HepG2 (cell line): ENCODE measurements around the gene PTMA. TPM values are rescaled to one million over a fixed set of nuclear protein-coding genes. Genes with fewer than 3 reads are reported as not detected.

ENCODE experiments used
- ARID2 ChIP-seq: sonication (generic); formaldehyde crosslinking; IDR thresholded peaks from 2 replicates; pipeline ENCODE4 v1.8.1; 2022; ENCODE audit warnings: mild to moderate bottlenecking, missing genetic modification reagents, borderline replicate concordance
- ASH2L ChIP-seq: fragments of 300-600, 200-600 bp; sonication (generic); IDR thresholded peaks from 2 replicates; pipeline ENCODE4 v1.7.0; 2017; ENCODE audit warnings: low read depth, mild to moderate bottlenecking, moderate library complexity, mixed read lengths, low read length; ENCODE audit not compliant: insufficient read length
- FUBP1 ChIP-seq: sonication (generic); formaldehyde crosslinking; IDR thresholded peaks from 2 replicates; pipeline ENCODE4 v1.5.1; 2020; ENCODE audit warnings: missing genetic modification reagents, mild to moderate bottlenecking, borderline replicate concordance
- GPN1 ChIP-seq: sonication (generic); formaldehyde crosslinking; IDR thresholded peaks from 2 replicates; pipeline ENCODE4 v1.5.1; 2020; ENCODE audit warnings: missing genetic modification reagents, borderline replicate concordance
- HNF4A ChIP-seq: sonication (generic); formaldehyde crosslinking; IDR thresholded peaks from 2 replicates; pipeline ENCODE4 v1.4.0; 2020; ENCODE audit warnings: missing genetic modification reagents
- KLF9 ChIP-seq: IDR thresholded peaks from 2 replicates; pipeline ENCODE4 v1.6.1; 2016; ENCODE audit warnings: low read depth
- NAIF1 ChIP-seq: sonication (generic); formaldehyde crosslinking; IDR thresholded peaks from 2 replicates; pipeline ENCODE4 v1.5.0; 2020; ENCODE audit warnings: mild to moderate bottlenecking, missing genetic modification reagents, borderline replicate concordance
- RAD21 ChIP-seq: fragments of 450-650 bp; formaldehyde crosslinking; IDR thresholded peaks from 2 replicates; pipeline ENCODE4 v1.5.0; 2020; ENCODE audit warnings: mild to moderate bottlenecking
- TCF12 ChIP-seq, 2 experiments: fragments of 450-650 bp in 1 of 2; sonication (generic) in 1 of 2; formaldehyde crosslinking in 1 of 2; IDR thresholded peaks; 2 replicates each; pipeline versions ENCODE4 v1.6.1 to v1.8.0; 2017 to 2022; ENCODE audit warnings: antibody characterized with exemption in 1 of 2, mild to moderate bottlenecking in 1 of 2, missing genetic modification reagents in 1 of 2, moderate library complexity in 1 of 2
- ZBED4 ChIP-seq: sonication (generic); formaldehyde crosslinking; IDR thresholded peaks from 2 replicates; pipeline ENCODE4 v1.4.0; 2020; ENCODE audit warnings: missing genetic modification reagents, borderline replicate concordance
- ZBTB43 ChIP-seq: sonication (generic); formaldehyde crosslinking; conservative IDR thresholded peaks from 2 replicates; pipeline ENCODE4 v1.4.0; 2020; ENCODE audit warnings: missing genetic modification reagents
- ZIK1 ChIP-seq: sonication (generic); formaldehyde crosslinking; IDR thresholded peaks from 2 replicates; pipeline ENCODE4 v1.5.0; 2020; ENCODE audit warnings: mild to moderate bottlenecking, low read depth, missing genetic modification reagents, borderline replicate concordance
- ZNF143 ChIP-seq: sonication (generic); formaldehyde crosslinking; IDR thresholded peaks from 2 replicates; pipeline ENCODE4 v1.4.0; 2020; ENCODE audit warnings: missing genetic modification reagents
- ZNF18 ChIP-seq: sonication (generic); formaldehyde crosslinking; IDR thresholded peaks from 2 replicates; pipeline ENCODE4 v1.8.0; 2022; ENCODE audit warnings: mild to moderate bottlenecking, missing genetic modification reagents; ENCODE audit not compliant: insufficient replicate concordance
- ZNF564 ChIP-seq: sonication (generic); formaldehyde crosslinking; IDR thresholded peaks from 2 replicates; pipeline ENCODE4 v1.8.1; 2023; ENCODE audit warnings: mild to moderate bottlenecking, missing genetic modification reagents
- ZNF615 ChIP-seq: sonication (generic); formaldehyde crosslinking; IDR thresholded peaks from 2 replicates; pipeline ENCODE4 v1.5.0; 2020; ENCODE audit warnings: mild to moderate bottlenecking, missing genetic modification reagents, borderline replicate concordance
- ZNF678 ChIP-seq: sonication (generic); formaldehyde crosslinking; IDR thresholded peaks from 2 replicates; pipeline ENCODE4 v1.4.0; 2020; ENCODE audit warnings: mild to moderate bottlenecking, missing genetic modification reagents
- ZNF761 ChIP-seq: sonication (generic); formaldehyde crosslinking; conservative IDR thresholded peaks from 2 replicates; pipeline ENCODE4 v1.4.0; 2020; ENCODE audit warnings: mild to moderate bottlenecking, missing genetic modification reagents
- polyA plus RNA-seq, 8 experiments: library from polyadenylated mRNA; depleted of rRNA in 3 of 8; stranded (reverse) in 7 of 8; unstranded in 1 of 8; fragments of >200 nt; fragmentation: Illumina TruSeq in 4 of 8; extraction: Trizol in 4 of 8; gene quantifications; 2 replicates each; pipeline versions ENCODE4 v1.2.1 to v1.2.3, GENCODE V29; 2011 to 2016; ENCODE audit warnings: low read depth in 4 of 8, missing spikeins in 1 of 8, mixed read lengths in 1 of 8; ENCODE audit not compliant: insufficient read depth in 1 of 8
- total RNA-seq, 5 experiments: library from RNA; depleted of rRNA; stranded (reverse); fragments of >200 nt; fragmentation: Illumina TruSeq; extraction: Trizol; gene quantifications; 2 replicates each; pipeline ENCODE4 v1.2.3, GENCODE V29; 2016; ENCODE audit warnings: low read depth in 1 of 5

PTMA gene
- total and polyA plus RNA-seq, 2 of the 13 experiments (the other 11 are each of a cell fraction or from before 2014, with no cell fraction given) = 190 to 1,086 TPM

- TF ChIP-seq ARID2 (CRISPR knock-in tag) = peak; percentile 7; the same call in 1 of the 2 replicates
- peak; percentile 78; the same call in 1 of the 2 replicates for TF ChIP-seq ZNF564 (CRISPR knock-in tag)
- peak; percentile 91 for TF ChIP-seq ZNF761
- no peak for TF ChIP-seq FUBP1 (CRISPR knock-in tag)
- TF ChIP-seq ASH2L = peak; percentile 83
- TF ChIP-seq TCF12 (IDR thresholded peaks at IDR 0.05) = no peak
- peak; percentile 84; the same call in 1 of the 2 replicates for TF ChIP-seq TCF12 (CRISPR knock-in tag; IDR thresholded peaks at IDR 0.05)
- no peak for TF ChIP-seq ZBTB43 (CRISPR knock-in tag)
- peak; percentile 4; the same call in 1 of the 2 replicates for TF ChIP-seq HNF4A (CRISPR knock-in tag)
- peak; percentile 71 for TF ChIP-seq ZNF143 (CRISPR knock-in tag)
- TF ChIP-seq ZIK1 (CRISPR knock-in tag) = 0 out of 2 replicates have a peak, but pooled peaks have one; percentile 82
- TF ChIP-seq KLF9 (CRISPR knock-in tag) = no peak
- 0 out of 2 replicates have a peak, but pooled peaks have one; percentile 38 for TF ChIP-seq NAIF1 (CRISPR knock-in tag)
- no peak for TF ChIP-seq ZNF615 (CRISPR knock-in tag)
- TF ChIP-seq GPN1 = no peak
- TF ChIP-seq ZNF18 = peak; percentile 9
- no peak for TF ChIP-seq RAD21 (CRISPR knock-in tag)
- peak; percentile 30 for TF ChIP-seq ZNF678 (CRISPR knock-in tag)
- no peak; the same call in 1 of the 2 replicates for TF ChIP-seq ZBED4 (CRISPR knock-in tag)
Observed at GRCh38 chr2:231706731-231707624, 1.3 kb upstream of the PTMA start (continued).
